Mesenteric fat pad (tissue), 1 donor: ENCODE data around the gene ADAM12. TPM values are rescaled to one million over a fixed set of nuclear protein-coding genes. Genes with fewer than 3 reads are reported as not detected.

ENCODE experiments used
- DNase-seq: peaks from one replicate; pipeline ENCODE4 v3.0.0-alpha.2; 2020; ENCODE audit warnings: low spot score
- long read RNA-seq: library from polyadenylated mRNA; unstranded; transcript quantifications from one replicate; pipeline ENCODE4 v2.0.0, GENCODE V29; 2020
- total RNA-seq: library from RNA; stranded (reverse); fragmentation: NEBNext Ultra II Directional; extraction: Animal tissue kit (Norgen Biotek cat#: 25700); gene quantifications from one replicate; pipeline ENCODE4 v1.2.1, GENCODE V29; 2021
- donor health status: DM: yes; HTN: yes; CAD: no.

The ADAM12 gene, protein sequence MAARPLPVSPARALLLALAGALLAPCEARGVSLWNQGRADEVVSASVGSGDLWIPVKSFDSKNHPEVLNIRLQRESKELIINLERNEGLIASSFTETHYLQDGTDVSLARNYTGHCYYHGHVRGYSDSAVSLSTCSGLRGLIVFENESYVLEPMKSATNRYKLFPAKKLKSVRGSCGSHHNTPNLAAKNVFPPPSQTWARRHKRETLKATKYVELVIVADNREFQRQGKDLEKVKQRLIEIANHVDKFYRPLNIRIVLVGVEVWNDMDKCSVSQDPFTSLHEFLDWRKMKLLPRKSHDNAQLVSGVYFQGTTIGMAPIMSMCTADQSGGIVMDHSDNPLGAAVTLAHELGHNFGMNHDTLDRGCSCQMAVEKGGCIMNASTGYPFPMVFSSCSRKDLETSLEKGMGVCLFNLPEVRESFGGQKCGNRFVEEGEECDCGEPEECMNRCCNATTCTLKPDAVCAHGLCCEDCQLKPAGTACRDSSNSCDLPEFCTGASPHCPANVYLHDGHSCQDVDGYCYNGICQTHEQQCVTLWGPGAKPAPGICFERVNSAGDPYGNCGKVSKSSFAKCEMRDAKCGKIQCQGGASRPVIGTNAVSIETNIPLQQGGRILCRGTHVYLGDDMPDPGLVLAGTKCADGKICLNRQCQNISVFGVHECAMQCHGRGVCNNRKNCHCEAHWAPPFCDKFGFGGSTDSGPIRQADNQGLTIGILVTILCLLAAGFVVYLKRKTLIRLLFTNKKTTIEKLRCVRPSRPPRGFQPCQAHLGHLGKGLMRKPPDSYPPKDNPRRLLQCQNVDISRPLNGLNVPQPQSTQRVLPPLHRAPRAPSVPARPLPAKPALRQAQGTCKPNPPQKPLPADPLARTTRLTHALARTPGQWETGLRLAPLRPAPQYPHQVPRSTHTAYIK
- 77.9 TPM for total RNA-seq
- long read RNA-seq, partial matches to known transcripts: 28 of 63 reads
- long read RNA-seq, other reads (novel, unspliced or antisense): 34 of 63 reads

DNA sequence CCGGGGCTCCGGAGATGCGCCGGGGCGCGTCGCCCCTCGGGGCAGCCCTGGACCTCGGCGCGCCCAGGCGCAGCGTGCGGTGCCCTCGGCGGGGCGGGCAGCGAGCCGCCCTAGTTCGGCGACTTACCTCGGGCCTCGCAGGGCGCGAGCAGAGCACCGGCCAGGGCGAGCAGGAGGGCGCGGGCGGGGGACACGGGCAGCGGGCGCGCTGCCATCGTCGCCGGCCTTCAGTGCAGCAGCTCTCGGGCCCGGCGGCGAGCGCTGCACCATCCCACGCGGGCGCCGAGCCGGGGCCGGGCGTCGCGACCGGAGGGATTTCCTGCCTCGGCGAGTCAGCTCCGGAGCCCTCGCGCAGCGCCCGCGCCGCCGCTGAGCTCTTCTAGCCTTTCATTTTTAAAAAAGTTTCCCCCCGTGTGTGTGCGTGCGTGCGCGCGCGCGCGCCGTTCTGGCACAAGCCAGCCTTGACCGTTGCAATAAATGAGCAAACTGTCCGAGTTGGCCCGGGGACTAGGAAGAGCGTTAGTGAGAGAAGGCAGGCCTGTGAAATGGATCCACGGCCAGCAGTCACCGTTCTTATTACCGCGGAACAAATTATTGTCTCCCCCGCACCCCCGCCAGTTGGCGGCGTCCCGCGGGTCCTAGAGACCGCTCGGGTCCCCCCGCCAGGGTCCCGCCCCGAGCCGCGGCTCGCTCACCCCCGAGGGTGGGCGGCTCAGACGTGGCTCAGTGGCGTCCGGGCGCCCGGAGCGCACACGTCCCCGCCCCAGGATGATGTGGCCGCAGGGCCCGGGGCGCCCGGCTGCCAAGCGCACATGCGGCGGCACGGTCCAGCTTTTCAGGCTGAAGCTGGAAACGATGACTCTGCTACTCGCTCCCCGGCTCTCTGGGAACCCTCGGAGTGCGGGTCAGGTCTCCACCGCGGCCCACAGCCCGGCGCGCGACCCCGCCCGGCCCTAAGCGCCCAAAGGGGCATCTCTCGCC is at the start of gene ADAM12:
ADAM12 (minus strand) TSS at position 547 of the 981 bp plus-strand sequence; CDS start at position 215, 332 bp downstream.
- DNase-seq: no peak

DNA sequence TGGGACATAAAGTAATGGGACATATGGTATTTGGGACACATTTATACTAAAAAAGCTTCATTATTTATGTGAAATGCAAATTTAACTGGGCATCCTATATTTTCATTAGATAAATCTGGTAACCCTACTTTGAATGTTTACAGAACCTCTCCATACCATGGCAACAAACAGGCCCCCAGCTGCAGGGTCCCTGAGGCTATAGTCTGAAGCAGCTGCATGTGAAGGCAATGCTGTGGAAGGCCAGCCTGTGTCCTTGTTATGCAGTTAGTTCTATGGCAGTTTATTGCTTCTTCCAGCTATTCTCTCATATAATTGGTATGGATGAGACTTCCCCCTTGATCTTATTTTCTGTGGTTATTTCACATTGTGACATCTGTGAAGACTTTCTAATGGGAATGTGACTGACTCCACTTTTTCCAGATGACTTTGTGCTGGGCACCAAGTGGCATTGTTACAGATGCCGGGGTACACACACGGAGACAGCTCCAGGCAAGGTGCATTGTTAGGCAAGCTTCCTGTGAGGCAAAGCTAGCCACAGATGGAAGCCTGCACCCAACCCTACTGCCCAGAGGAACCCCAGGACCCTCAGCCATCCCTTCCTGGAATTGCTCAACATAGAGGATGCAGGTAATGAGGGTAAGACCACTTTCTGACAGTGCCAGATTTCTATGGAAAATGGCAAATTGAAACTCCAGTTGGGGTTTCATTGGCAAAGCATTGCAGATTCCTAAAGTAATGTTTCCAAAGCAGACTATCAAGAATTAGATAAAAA is 49.5 kb upstream of the ADAM12 start:
- DNase-seq: no peak

DNA sequence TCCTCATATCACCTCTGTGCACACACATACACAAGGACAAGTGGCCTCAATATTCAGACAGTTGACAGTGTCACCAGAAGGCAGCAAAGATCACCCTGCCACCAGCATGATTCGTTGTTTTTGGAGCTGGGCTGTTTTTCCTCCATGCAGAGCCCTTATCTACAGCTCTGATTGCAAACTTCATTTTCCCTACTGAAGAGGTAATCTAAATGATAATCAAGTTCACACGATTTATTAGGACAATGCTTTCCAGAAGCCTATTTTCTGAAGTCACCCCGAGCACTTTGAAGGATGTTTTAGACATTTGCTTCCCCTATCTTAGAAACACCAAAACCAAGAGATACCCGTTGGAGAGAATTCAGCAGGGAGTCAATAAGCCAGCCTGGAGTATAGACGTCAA is 46.0 kb upstream of the ADAM12 start:
- no peak for DNase-seq

DNA sequence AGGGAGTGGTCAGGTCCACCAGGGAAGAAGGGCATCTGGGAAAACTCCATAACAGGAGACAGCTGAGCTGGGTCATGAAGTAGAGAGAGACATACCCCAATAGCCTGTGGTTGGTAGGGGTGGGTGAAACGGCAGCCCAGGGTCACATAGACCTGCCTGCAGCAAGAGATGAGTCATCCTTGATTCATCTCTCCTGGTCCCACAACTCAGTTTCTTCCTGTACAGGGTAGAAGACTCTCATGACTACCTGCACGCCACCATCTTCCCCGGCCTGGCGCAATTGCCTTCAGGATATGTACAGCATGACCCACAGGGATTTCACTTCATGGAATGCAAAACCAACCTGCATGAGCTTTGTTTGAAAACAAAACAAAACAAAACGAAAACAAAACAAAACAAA is 45.1 kb upstream of the ADAM12 start:
- DNase-seq: no peak

DNA sequence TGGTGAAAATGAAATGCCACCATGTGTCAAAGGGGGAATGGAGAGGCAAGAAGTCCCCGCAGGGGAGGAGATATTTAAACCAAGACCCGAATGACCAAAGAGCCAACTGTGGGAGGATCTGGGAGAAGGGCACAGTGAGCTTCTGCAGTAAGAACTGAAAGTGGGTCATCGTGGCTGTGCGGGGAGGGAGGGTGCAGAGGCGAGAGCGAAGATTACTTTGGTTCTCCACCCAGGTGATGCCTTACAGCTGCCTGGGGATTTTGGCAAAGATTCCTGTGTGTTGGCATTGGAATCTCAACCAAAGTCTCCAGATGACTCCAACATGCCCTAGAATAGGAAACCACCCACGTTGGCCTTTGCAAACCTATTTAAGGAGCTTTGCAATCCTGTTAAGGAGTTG is 44.2 kb upstream of the ADAM12 start:
- DNase-seq: no peak

DNA sequence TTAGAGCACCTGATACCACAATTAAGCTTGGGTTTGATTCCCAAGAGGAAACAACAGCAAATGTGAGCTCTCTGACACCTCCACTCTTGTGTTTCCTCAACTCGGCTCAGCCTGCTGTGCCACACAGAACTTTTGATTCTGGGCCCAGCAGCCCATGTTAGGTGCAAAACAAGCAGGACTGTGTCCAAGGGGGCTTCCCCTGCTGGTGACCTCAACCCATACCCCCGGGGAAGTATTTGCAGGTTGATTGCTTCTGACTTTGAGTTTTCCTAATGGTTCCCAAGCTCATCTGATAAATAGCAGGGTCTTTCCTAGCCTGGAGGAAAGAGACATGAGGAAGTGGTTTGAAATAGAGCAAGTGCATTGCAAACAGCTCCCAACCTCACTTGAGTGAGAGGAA is 43.5 kb upstream of the ADAM12 start:
- DNase-seq: no peak

DNA sequence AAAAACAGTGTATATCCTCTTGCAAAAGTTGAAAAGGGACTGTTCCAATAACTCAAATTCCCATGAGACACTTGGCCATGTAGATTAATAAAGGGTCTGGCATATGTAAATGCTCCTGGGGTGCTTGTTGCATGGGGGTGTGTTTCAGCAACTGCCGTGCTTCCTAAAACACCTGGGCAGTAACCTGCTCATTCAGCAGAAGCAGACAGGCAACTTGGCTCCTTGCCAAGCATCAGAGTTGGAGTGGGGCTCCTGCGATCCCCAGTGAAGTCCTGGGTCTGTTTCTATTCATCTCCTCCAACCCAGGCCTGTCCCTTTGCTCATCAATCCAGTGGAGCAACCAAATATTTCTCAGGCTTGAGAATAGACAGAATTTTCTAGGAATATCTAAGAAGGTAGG is 42.2 kb upstream of the ADAM12 start:
- no peak for DNase-seq

DNA sequence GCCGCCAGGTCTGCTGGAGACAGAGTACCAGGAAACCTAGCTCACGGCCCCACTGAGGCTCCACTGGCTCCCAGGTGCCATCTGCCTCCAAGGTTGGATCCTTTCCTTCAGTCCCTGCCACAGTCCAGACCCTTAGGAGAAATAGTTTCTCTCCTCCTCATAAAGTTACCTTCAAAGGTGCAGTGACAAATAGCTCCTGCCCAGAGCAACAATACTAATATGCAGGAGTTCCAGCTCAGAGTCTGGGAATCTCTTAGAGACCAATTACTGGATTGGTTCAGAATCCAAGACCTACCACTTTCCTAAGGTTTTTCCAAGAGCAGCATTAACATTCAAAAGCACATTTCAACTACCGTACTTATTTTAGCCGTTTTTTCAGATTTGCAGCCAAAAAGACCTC is 41.0 kb upstream of the ADAM12 start:
- no peak for DNase-seq

DNA sequence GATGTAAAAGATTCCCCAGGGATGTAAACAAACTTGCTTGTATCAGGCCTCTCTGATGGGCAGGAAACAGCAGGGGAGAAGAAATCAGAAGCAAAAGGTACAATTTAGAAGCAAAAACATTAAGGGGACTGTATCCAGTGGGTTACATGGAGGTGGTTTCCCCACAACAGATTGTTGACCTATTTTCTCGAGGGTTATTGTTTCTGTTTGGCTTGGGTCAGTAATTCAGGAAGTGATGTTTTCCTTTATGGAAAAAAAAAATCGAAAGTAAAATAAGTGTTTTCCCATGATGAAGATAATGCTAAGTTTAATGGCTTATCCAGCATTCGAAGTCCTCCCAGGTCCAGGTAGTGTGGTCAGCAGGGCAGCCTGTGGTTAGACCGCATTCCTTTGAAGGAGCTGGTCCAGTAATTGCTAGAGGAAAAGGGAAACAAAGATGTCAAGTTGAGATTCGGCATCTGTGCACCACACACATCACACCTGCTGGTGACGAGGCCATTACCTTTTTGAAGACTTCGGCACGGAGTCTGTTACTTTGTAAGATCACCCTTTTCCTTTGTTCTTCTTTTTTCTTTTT is 37.3 kb upstream of the ADAM12 start:
- no peak for DNase-seq

DNA sequence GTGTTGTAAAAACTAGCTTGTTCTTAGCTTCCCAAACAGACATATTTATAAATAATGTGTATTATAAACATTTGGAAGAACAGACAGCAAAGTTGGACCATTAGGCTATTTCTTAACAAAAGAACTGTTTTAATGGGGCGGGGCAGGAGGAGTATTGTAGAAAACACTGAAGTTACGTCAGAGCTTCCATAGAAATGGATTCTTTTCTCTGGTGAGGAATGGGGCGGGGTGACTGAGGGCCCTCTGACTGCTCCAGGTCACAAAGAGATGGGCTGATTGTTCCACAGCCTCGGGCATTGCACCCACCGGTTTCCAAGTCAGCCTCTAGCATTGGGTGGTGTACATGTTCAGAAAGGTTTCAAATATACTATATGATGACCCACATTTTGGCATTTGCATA is 36.8 kb upstream of the ADAM12 start:
- no peak for DNase-seq

DNA sequence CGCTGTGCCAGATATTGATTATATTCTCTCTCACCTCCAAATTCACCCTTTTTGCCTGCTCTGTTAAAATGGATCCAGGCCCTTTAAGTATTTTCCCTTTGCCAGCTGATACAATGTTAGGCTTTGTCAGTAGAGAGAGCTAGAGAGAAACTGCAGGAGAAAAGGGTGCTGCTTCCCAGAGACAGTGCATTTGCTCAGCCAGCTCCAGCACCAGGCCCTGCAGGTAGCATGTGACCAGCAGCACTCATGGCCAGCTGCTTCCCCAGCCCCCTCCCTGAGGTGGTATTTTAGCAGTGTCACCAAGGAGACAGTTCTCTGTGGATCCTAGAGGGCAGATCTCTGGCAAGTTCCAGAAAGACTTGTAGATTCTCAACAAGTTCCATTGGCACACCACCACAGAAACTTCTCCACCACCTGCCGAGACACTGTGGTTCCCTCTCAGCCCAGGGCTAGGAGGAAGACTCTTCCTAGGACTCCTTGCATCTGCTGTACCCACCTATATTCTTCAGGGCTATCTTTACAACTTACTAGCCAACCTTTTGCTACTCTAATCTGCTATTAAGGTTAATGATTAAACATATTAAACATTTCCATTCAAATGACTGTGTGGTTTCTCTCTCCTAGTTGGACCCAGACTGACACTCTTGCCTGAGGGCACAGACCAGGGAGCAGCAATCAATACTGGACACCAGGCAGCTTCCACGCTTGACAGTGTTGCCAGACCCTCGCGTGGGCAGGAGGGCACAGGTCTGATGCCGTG is 35.6 kb upstream of the ADAM12 start:
- DNase-seq: no peak

DNA sequence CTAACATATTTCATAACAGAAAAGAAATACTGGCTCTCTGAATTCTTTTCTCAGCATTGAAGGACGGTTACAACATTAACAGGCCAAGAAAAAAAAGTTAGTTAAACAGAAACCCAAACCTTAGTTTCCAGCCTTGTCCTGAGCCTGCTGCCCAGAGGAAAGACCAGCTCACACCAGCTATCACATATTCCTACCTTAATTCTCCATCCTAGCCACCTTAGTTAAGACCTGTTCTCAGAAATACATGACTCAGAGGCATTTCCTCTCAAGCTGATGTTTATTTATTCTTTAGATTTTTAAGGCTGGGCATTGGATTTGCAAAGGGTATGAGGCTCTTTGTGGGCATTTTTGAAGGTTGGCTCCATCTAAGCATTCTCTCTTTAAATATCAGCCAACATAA is 34.3 kb upstream of the ADAM12 start:
- no peak for DNase-seq

DNA sequence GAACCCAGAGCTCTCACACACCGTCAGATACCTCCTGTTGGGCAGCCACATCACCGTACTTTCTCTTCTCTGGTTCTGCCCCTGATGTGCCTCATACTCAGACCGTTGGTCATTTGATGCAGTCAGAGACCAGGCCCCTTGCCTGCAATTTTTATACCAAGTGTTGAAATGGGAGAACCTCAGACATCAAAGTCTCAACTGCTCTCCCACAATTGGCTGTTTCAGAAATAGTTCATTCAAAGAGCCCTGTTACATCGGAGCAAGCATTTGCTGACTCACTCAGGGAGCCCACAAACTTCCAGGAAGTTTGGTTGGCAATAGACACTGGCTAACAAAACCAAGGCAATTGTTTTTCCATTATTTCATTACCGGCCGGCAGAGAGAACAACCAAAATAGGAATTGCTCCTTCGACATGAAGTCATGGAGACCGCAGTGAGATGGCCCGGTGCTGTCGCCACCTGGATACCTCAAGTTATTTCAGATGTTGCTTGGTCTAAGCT is 33.5 kb upstream of the ADAM12 start:
- no peak for DNase-seq

DNA sequence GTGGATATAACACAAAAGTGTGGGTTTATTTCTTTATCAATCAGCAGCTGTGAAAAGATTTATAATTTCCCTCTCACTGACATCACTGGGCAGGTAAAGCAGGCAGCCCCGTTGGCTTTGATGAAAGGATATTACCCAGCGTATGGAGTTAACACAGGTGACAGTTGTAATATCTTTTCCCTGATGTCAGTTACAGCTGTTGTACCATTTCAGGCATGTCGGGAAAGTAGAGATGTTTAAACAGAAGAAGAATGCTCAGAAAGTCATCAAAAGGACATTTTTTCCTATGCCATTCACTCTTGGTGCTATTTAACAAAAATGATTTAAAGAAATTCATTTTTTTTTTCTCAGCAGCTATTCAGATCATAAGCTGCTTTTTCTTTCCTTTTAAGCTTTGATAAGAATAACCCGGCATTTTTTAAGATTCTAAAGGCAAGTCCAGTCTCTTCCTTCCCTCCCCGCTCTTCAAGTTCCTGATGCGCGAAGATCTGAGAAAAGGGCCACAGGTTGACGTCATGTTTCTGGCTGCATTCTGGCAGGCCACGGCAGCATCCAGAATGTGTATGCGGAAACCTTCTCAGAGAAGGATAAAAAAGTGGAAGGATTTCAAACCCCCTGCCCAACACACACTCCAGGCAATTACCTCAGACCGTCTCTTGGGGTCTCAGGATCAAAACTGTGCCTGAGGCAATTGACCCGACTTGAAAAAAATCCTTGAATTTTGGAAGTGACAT is 32.5 kb upstream of the ADAM12 start:
- DNase-seq: no peak

DNA sequence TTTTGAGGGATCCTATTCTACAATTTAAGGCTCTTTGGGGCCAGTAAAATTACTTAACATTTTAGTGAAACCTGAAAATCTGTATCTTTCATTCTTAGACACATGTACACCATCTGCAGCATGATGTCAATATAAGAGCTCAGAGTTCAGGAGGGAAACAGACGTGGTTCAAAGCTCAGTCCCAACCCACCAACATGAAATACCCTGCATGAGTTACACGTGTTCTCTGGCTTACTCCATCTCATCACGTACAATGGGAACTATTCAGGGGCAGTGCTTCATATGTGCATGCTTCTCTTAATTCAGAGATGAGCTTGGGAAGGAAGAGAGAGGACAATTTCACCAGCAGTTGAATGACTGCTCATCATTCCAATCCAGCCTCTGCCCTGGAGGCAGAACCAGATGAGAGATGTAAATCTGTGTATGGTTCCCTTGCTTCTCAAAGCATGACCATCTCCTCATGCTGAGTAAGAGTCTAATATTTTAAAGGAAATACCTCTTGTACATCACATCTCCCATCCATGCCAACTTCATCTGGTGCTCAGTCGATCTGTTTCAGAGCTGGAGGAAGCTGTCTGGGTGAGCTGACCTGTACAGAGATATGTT is 29.0 kb upstream of the ADAM12 start:
- DNase-seq: no peak

DNA sequence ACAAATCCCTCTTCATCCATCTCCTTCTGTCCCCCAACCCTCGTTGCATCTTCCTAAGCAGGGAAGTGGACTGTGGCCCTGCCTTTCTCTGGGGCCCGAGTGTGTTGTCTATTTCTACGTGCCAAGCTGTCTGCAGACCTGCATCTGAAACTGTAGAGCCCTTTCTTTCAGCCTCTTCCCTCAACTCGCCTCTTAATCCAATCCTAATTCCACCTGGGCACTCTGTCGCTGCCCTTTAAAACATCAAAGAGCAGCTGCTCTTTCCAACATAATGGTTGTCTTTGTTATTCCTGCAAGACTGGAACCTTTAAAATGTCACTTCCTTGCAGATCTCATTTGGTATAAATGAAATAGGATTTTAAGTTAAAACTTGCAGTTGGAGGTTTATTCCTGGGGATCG is 21.5 kb upstream of the ADAM12 start:
- DNase-seq: no peak

DNA sequence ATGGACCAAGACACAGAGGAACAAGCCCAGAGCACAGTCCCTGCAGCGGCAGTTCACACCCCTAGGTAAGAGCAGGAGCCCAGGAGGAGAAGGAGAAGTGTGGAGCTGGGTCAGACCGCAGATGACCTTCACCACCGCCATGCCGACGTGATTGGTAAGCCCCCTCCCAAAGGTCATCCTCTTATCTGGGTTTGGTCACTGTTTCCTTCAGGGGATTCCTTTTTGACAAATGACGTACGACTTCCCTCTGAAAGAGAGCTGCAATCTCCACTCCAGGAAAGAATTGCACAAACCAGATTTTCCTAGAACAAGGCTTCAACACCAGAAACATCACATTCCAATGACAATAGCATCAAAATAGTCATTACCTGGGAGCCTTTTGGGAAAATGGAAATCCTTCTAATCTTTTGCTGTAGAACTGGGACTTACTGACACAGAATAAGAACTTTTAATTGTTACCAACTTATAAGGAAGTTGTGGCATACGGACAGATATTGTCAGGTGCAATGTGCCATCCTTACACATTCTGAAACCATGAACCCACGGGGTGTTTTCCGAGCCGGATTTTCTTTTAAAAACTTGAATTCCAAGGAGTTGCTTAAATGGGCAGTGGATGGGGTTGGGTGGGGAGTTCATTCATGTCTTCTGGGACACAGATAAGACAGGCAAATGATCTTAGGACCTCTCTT is 20.8 kb upstream of the ADAM12 start:
- no peak for DNase-seq
